ENCODE data around the gene ZC3H12D.

Gene ZC3H12D

GRCh38 chr6:149484733-149485700 lies at the start of gene ZC3H12D:
Gene ZC3H12D, minus strand, starts transcription at chr6:149485014. Its CDS starts 10,471 bp downstream, at chr6:149474543.
- no peak within 1 kb of the TSS for H3K4me3 ChIP-seq
- DNase-seq (ENCODE audit: low read depth, low spot score): no peak

GRCh38 chr6:149529650-149530049 lies 44.8 kb upstream of the ZC3H12D start:
- Histone ChIP-seq H3K27ac (no peak overlapping the region), H3K9ac (ENCODE audit: insufficient read length) (no peak overlapping the region), H3K4me3 (no peak overlapping the region), H3K9me3 (ENCODE audit: low read depth, low read length) (no peaks in the 10 kb centered on the region), H3K36me3 (ENCODE audit: insufficient read depth, low read length) (peaks cover 71% of the 10 kb centered on the region)
- TF ChIP-seq FOXP2 (optimal IDR thresholded peaks at IDR 0.05; ENCODE audit: control extremely low read depth, extremely low read length, insufficient read depth) (no peak), POLR2AphosphoS5 (IDR thresholded peaks at IDR 0.05; ENCODE audit: borderline replicate concordance, low read depth, low read length) (no peak), EZH2 (IDR thresholded peaks at IDR 0.05) (no peak)
- no peak for DNase-seq (ENCODE audit: low read depth, low spot score)

More at GRCh38 chr6:149484733-149485700, at the start of gene ZC3H12D:
- H3K9me3 ChIP-seq (ENCODE audit: low read depth, low read length): no peaks in the 10 kb centered on the region
- no peaks in the 10 kb centered on the region for H3K36me3 ChIP-seq (ENCODE audit: insufficient read depth, low read length)
- no peak within 1 kb of the TSS for H3K9ac ChIP-seq (ENCODE audit: insufficient read length)
- no peak within 1 kb of the TSS for H3K27ac ChIP-seq
- no peak for TF ChIP-seq FOXP2 (optimal IDR thresholded peaks at IDR 0.05; ENCODE audit: control extremely low read depth, extremely low read length, insufficient read depth)
- TF ChIP-seq POLR2AphosphoS5 (IDR thresholded peaks at IDR 0.05; ENCODE audit: borderline replicate concordance, low read depth, low read length): no peak
- TF ChIP-seq EZH2 (IDR thresholded peaks at IDR 0.05): no peak

DNA sequence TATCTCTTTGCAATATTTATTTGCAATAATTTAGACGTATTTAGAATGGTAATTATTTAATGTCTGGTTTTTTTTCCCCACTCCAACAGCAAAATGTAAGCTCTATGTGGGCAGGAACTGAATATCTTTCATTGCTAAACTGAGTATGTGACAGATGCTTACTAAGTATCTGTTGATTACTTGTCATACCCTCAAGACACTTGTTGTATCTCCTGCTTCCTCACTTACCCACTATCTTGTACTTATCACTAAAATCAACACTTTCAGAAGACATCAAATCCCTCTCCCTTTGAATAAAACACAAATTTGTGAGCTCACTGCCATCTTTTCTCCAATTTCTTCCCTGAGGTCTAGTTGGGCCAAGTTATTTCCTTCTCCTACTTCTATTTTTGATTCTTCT lies 30.7 kb upstream of the ZC3H12D start:
- no peaks in the 10 kb centered on the region for H3K9me3 ChIP-seq (ENCODE audit: low read depth, low read length)
- H3K4me3 ChIP-seq: no peak overlapping the region
- DNase-seq (ENCODE audit: low read depth, low spot score): no peak
- TF ChIP-seq FOXP2 (optimal IDR thresholded peaks at IDR 0.05; ENCODE audit: control extremely low read depth, extremely low read length, insufficient read depth) (no peak), POLR2AphosphoS5 (IDR thresholded peaks at IDR 0.05; ENCODE audit: borderline replicate concordance, low read depth, low read length) (no peak), EZH2 (IDR thresholded peaks at IDR 0.05) (no peak)
- H3K27ac ChIP-seq: no peak overlapping the region
- no peak overlapping the region for H3K9ac ChIP-seq (ENCODE audit: insufficient read length)
- peaks cover 18% of the 10 kb centered on the region for H3K36me3 ChIP-seq (ENCODE audit: insufficient read depth, low read length)

- H3K4me3 ChIP-seq: no peak overlapping the region
- no peak for TF ChIP-seq EZH2 (IDR thresholded peaks at IDR 0.05)
- no peak for TF ChIP-seq FOXP2 (optimal IDR thresholded peaks at IDR 0.05; ENCODE audit: control extremely low read depth, extremely low read length, insufficient read depth)
- no peak for TF ChIP-seq POLR2AphosphoS5 (IDR thresholded peaks at IDR 0.05; ENCODE audit: borderline replicate concordance, low read depth, low read length)
- peaks cover 18% of the 10 kb centered on the region for H3K36me3 ChIP-seq (ENCODE audit: insufficient read depth, low read length)
- no peak overlapping the region for H3K27ac ChIP-seq
- no peak overlapping the region for H3K9ac ChIP-seq (ENCODE audit: insufficient read length)
- no peak for DNase-seq (ENCODE audit: low read depth, low spot score)
- no peaks in the 10 kb centered on the region for H3K9me3 ChIP-seq (ENCODE audit: low read depth, low read length)
Observed at GRCh38 chr6:149513915-149514314, 29.1 kb upstream of the ZC3H12D start.

DNA sequence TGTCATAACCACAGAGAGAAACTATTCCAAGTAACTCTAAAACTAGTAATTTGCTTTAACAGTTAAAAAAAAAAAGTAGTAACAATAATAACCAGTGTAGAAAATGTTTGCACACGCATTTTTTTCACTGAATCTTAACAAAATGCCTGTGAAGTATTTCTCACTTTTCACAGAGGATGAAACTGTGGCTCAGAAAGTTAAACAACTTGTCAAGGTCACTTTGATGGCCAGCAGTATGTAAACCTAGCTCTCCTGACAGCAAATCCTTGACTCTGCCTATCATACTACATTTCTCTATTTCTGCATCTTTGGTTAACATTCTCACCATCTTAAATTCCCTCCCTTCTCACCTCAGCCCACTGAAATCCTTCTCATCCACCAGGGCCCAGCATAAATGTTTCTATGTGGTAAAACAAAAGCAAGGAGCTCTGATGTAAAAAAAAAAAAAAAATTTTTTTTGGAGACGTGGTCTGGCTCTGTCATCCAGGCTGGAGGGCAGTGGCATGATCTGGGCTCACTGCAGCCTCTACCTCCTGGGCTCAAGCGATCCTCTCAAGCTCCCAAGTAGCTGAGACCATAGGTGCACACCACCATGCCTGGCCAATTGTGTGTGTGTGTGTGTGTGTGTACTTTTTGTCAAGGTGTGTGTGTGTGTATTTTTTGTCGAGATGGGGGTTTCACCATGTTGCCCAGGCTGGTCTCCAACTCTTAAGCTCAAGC lies 26.1 kb upstream of the ZC3H12D start:
- TF ChIP-seq EZH2 (IDR thresholded peaks at IDR 0.05): no peak
- TF ChIP-seq FOXP2 (optimal IDR thresholded peaks at IDR 0.05; ENCODE audit: control extremely low read depth, extremely low read length, insufficient read depth): no peak
- TF ChIP-seq POLR2AphosphoS5 (IDR thresholded peaks at IDR 0.05; ENCODE audit: borderline replicate concordance, low read depth, low read length): no peak
- Histone ChIP-seq H3K9ac (ENCODE audit: insufficient read length) (no peak overlapping the region), H3K4me3 (no peak overlapping the region), H3K36me3 (ENCODE audit: insufficient read depth, low read length) (peaks cover 5% of the 10 kb centered on the region; the same call in 1 of the 2 replicates), H3K27ac (no peak overlapping the region), H3K9me3 (ENCODE audit: low read depth, low read length) (no peaks in the 10 kb centered on the region)
- no peak for DNase-seq (ENCODE audit: low read depth, low spot score)

GRCh38 chr6:149508485-149508884 lies 23.7 kb upstream of the ZC3H12D start:
- Histone ChIP-seq H3K36me3 (ENCODE audit: insufficient read depth, low read length) (peaks cover 9% of the 10 kb centered on the region), H3K4me3 (no peak overlapping the region), H3K27ac (no peak overlapping the region), H3K9me3 (ENCODE audit: low read depth, low read length) (no peaks in the 10 kb centered on the region), H3K9ac (ENCODE audit: insufficient read length) (peak overlapping the region; percentile 3)
- no peak for TF ChIP-seq FOXP2 (optimal IDR thresholded peaks at IDR 0.05; ENCODE audit: control extremely low read depth, extremely low read length, insufficient read depth)
- TF ChIP-seq EZH2 (IDR thresholded peaks at IDR 0.05): no peak
- no peak for TF ChIP-seq POLR2AphosphoS5 (IDR thresholded peaks at IDR 0.05; ENCODE audit: borderline replicate concordance, low read depth, low read length)
- DNase-seq (ENCODE audit: low read depth, low spot score): no peak

DNA sequence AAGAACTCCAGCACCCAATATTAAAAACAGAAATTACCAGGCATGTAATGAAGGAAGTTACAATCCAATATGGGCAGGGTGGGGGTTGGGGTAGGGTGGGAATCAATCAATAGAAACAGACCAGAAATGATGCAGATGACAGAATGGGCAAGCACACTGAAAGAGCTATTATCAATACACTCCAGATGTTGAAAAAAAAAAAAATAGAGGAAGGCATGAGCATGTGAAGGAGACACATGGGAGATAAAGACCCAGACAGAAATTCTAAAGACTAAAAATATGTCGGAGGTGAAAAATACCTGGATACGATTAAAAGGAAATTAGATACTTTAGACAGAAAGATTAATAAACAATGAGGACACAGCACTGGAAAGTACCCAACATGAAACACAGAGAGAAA lies 19.1 kb upstream of the ZC3H12D start:
- Histone ChIP-seq H3K9me3 (ENCODE audit: low read depth, low read length) (no peaks in the 10 kb centered on the region), H3K4me3 (no peak overlapping the region), H3K9ac (ENCODE audit: insufficient read length) (no peak overlapping the region), H3K27ac (no peak overlapping the region), H3K36me3 (ENCODE audit: insufficient read depth, low read length) (peaks cover 5% of the 10 kb centered on the region; the same call in 1 of the 2 replicates)
- no peak for DNase-seq (ENCODE audit: low read depth, low spot score)
- TF ChIP-seq EZH2 (IDR thresholded peaks at IDR 0.05) (no peak), POLR2AphosphoS5 (IDR thresholded peaks at IDR 0.05; ENCODE audit: borderline replicate concordance, low read depth, low read length) (no peak), FOXP2 (optimal IDR thresholded peaks at IDR 0.05; ENCODE audit: control extremely low read depth, extremely low read length, insufficient read depth) (no peak)

GRCh38 chr6:149503276-149503675 lies 18.5 kb upstream of the ZC3H12D start:
- peaks cover 5% of the 10 kb centered on the region; the same call in 1 of the 2 replicates for H3K36me3 ChIP-seq (ENCODE audit: insufficient read depth, low read length)
- no peak for DNase-seq (ENCODE audit: low read depth, low spot score)
- H3K9ac ChIP-seq (ENCODE audit: insufficient read length): no peak overlapping the region
- H3K4me3 ChIP-seq: no peak overlapping the region
- no peaks in the 10 kb centered on the region for H3K9me3 ChIP-seq (ENCODE audit: low read depth, low read length)
- no peak for TF ChIP-seq POLR2AphosphoS5 (IDR thresholded peaks at IDR 0.05; ENCODE audit: borderline replicate concordance, low read depth, low read length)
- TF ChIP-seq EZH2 (IDR thresholded peaks at IDR 0.05): no peak
- TF ChIP-seq FOXP2 (optimal IDR thresholded peaks at IDR 0.05; ENCODE audit: control extremely low read depth, extremely low read length, insufficient read depth): no peak
- no peak overlapping the region for H3K27ac ChIP-seq
